Erythroblast (primary cell): ENCODE data around the gene MAD2L2.

Experiments
- GATA1 ChIP-seq: IDR thresholded peaks from 2 replicates; pipeline ENCODE4 v1.6.1; 2011; ENCODE audit warnings: low read depth, mild to moderate bottlenecking, control low read depth, low read length, moderate library complexity
- POLR2A ChIP-seq: IDR thresholded peaks from 2 replicates; pipeline ENCODE4 v1.6.1; 2011; ENCODE audit warnings: mild to moderate bottlenecking, low read length

DNA sequence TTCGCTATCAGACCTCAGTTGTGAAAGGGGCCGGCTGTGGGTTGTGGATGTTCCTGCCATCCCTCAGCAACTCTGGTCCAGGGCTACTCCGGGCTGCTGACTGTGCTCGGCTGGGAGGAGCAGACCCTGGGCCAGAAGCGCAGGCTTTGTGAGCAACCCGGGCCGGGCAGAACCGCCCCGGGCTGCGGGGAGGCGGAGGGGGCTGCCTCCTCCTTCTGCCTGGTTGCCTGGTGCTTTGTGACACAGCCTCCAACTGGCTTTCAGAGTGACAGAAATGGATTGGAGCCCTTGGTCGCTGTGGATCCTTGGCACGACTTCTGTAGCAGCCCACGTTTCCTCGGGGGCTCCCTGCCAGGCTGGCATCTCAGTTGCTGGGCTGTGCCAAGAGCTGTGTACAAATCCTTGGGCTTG is 20.6 kb upstream of the MAD2L2 start:
- no peak for TF ChIP-seq POLR2A
- no peak for TF ChIP-seq GATA1
